Measurements from ENCODE around the gene ERC2.

ERC2 gene

DNA sequence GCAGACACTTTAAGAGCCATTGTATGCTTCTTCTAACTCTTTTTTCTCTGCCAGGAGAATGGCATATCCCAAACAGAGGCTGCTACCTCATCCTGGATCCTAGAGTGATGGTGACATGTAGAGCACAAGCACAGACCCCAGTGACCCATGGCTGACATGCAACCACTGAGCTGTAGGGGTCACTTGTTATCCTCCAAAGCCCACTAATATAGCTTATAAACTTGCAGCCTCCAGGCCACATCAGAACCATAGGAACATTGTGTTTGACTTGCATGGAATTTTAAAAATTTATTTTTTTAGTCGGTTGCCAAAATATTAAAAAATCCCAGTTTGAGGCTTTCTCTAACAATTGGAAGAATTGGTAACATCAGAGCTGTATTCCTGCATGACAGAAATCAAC lies 698.2 kb downstream of the ERC2 start:
- no peak for DNase-seq

- no peak for DNase-seq
Observed at GRCh38 chr3:55766753-55767152, 701.5 kb downstream of the ERC2 start.

DNA sequence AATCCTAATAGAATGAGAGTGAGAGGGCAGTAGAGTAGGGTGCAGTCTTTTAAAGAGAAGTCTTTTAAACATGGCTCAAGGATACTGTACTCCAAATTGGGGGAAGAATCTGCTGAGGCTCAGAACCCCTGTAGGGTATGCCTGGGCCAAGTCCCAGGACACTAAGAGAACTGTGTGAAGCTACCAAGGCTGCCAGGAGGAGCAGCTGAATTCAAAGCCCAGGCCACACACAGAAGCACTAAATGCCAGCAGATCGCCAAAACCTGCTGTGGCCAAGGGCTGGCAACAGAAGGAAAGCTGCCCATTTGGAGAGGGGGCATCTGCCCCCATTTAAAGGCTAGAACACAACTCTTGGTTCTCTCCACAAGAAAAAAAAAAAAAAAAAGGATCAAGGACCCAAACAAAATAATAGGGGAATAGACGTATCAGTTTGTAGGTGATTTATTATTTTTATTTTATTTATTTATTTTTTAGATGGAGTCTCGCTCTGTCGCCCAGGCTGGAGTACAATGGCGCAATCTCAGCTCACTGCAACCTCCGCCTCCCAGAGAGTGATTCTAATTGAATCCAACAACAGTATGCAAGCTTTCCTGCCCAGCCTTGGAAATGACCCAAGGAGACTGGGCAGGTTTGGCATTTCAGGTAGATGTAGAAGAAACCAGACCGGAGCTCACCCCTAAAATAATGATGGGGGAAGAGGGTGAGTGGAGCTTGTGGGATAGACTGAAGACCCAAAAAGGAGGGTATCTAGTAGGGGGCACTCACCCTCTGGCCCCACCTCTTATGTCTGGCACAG lies 702.2 kb downstream of the ERC2 start:
- DNase-seq = no peak

- DNase-seq = no peak
Observed at GRCh38 chr3:55765398-55765797, 702.9 kb downstream of the ERC2 start.

DNA sequence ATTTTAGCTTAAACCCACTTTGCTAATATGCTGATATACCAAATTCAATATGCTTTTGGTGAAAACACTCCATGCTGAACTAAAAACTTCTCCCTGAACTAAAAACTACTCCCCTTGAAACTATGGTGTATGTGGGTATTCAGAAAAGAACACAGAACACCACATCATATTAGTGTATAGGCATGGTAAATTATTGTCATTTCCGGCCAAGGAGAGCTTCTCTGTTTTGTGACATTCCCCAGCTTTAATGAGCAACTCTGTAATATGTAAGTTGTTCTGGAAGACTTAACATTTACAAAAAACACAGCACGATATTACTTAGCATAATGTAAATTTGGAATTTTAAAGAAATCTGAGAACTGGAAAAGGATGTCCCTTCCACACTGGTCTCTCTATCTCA lies 711.3 kb downstream of the ERC2 start:
- no peak for DNase-seq

DNA sequence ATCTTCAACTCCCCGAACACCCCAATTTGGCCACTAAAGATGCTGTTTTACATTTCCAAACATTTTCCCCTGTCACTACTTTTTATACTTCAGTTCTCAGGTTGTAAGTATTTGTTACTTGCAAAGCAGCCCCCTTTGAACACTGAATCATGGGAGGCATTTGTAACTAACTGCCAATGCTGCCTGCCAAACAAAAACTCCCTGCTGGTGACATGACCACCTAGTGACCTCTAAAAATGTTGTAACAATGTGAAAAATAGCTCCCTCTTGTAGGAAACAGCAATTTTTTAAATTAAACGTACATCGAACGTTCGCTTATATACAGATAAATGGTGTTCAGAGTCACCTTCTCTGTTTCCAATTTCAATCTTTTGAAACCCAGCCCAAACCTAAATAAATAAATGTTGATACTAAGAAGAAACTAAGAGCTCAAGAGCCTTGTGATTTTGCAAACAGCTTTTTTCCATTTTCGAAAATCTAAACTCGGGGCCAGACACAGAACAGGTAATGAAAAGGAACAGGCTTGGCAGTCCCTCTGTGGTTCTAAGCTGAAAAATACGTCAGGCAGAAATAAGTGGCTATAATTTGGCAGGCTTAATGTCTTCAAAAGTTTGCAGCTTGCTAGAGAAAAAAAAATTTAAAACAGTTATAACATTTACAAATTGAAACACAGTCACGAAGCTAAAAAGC lies 712.6 kb downstream of the ERC2 start:
- DNase-seq = no peak

GRCh38 chr3:55752911-55753310 lies 715.4 kb downstream of the ERC2 start:
- no peak for DNase-seq

- DNase-seq = no peak
Observed at GRCh38 chr3:55751730-55752129, 716.5 kb downstream of the ERC2 start.

DNA sequence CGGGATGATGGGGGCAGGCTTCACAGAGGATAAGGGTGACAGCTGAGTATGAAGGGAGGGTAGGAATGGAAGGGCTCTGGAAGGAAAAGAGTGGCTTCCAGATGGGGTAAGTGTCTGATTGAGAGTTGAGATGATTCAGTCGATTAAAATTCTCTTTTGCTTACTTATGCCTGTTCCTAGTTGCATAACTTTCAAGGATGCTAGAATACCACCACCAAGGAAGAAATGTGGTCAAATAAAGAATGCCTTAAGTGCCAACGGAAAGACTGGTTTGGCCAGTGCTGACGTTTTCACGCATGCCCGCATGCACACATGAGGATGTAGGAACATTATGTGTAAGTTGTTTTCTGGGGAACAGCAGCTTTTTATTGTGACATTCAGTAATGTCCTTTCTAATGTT lies 717.7 kb downstream of the ERC2 start:
- no peak for DNase-seq

DNA sequence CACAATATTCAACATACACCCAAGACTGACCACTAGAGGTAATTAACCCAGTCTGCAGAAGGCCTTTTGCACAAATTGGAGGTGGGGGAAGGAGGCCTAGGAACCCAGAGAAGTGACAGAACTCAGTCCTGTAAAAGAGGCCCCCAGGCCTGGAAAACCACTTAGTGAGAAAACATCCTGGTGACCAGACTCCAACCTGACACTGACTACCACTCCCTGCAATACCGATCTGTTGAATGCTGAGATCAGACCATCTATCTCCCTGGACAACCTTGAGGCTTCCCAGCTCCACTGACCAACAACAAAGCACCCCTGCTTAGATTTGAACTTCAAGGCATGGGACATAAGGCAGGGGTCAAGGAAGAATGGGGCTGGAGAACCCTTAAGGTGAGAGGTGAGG lies 719.2 kb downstream of the ERC2 start:
- DNase-seq = no peak

DNA sequence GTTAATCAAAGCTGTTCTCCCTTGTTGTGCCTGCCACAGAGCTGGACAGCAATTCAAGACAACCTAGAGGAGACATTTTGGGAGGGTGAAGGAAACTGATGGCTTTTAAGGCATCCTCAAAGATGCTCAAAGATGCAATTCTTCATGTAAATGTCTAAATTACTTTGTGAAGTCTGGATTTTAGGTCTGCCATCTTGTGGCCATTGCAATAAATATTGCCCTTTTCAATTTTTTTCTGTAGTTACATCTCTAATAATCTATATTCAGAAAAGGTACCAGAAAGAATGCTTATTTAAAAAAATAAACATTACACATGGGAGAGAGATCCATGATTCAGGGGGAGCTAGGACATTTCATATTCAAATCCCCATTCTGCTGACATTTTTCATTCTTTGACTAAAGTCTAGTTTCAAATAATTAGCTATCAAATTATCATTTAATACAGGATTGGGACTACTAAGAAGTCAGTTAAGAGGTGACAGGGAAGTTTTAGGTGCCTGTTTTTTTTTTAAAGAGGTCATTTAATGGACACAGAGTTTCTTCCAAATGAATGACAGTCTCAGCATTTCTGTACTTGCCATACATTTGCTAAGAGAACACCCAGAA lies 721.4 kb downstream of the ERC2 start:
- DNase-seq = no peak

DNA sequence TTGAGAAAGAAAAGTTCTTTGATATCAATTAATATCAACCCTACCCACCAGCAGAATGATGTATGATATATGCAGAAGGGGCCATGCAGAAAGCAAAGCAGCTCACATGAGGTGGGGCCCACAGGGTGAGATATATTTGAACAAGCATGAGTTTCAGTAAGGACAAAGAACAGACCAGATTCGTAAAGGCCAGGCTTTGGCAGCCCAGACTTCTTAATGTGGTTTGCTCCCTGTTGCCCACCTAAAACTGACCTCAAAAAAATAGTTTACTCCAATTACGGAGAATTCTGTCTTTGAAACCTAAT lies 725.5 kb downstream of the ERC2 start:
- no peak for DNase-seq

DNA sequence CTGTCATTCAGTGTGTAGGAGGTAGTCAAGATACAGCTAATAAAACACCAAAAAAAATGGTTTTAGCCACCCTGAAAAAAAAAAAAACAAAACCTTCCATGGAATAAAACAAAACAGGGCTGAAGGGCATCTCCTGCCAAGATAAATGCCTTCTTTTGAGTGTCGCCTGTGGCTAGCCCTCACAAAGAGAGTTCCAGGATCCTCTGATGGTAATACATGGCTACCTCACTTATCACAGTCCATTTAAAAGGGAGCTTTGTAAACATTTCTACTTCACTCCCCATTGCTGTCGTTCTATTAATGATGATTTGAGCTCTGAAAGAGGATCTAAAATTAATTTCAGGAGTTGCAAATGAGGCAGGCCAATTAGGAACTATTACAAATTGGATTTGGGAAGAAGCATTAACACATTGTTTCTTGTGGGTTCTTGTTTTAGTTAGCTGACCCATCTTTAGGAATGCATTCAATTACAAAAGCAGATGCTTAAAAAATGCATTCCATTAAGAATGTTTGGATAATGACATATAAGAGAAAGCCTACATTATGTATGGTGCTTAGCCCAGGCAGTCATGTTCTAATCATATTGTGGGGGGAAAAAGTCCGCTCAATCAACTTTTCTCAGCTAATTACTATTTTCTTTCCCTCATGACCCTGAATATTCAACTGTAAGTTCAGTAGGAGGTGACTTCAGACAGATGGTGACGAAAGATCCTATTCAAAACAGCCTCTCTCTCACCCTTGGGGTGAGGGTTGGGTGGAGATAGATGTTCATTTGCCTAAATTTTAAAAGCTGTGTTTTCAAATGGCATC lies 726.0 kb downstream of the ERC2 start:
- no peak for DNase-seq

- no peak for DNase-seq
Observed at GRCh38 chr3:55737186-55737585, 731.1 kb downstream of the ERC2 start.

DNA sequence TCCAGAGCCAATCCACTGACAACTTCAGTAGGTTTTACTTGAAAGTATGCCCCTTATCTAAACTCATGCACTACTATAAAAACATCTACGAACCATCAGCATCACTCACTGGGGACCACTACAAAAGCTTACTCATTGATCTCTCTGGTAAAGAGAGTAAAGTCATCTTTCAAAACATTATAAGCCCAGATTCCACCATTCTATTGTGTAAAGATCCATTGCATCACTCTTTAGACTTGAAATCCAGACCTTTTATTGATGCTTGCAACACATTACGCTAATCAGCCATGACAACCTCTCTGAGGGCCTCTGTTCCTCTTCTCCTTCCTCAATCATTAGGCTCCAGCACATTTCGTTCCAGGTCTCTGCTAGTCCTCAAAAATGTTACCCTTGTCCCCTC lies 732.3 kb downstream of the ERC2 start:
- DNase-seq = no peak

- no peak for DNase-seq
Observed at GRCh38 chr3:55731741-55732140, 736.5 kb downstream of the ERC2 start.

DNA sequence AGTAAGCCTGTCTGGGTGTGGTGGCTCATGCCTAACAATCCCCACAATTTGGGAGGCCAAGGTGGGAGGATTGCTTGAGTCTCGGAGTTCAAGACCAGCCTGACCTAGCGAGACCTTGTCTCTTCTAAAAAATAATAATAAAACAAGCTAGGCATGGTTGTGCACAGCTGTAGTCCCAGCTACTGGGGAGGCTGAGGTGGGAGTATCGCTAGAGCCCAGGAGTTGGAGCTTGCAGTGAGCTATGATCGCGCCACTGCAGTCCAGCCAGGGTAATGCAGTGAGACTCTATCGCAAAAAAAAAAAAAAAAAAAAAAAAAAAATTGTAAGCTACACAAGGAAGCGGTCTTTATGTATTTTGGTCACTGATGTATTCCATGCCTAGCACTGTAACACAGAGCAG lies 738.7 kb downstream of the ERC2 start:
- no peak for DNase-seq

DNA sequence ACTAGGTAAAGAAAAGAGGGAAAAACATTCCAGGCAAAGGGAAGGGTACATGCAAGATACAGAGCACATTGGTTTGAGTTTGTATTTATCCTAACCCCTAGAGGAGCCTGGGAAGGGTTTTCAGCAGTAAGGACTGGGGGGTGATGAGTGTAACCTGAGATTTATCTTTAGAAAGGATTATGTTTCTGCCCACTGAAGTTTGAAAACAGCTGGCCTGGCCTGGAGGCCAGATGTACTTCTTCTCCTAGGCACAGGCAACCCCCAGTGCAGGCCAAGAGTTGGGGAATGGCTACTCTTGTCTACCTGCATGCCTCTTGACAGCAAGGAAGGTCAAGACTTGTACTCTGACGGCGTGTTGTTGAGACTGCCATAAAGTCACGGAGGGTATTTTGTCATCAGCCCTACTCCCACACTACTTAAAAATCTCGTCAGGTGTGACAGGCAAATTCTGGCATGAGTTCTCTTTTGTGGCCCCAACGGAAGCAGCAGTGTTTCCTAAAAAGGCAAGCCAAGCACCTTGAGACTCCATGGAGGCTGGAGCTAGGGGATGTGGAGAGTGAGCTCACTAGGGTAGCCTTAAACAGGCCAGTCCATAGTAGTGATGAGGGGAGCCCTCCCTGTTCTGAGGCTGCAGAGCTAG lies 739.7 kb downstream of the ERC2 start:
- no peak for DNase-seq

DNA sequence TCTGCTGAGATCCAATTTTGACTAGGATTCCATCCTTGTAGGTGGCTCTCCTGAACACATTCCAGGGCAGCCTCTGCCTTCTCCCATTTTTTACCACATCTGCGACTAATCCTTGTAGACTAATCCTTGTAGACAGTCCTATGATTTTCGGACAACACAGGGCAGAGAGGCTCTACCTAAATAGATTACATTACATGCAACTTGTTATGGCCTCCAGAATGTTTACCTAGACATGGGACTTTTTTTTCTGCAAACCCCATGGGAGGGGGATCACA lies 741.8 kb downstream of the ERC2 start:
- no peak for DNase-seq

GRCh38 chr3:55725681-55726500 lies 742.4 kb downstream of the ERC2 start:
- no peak for DNase-seq

DNA sequence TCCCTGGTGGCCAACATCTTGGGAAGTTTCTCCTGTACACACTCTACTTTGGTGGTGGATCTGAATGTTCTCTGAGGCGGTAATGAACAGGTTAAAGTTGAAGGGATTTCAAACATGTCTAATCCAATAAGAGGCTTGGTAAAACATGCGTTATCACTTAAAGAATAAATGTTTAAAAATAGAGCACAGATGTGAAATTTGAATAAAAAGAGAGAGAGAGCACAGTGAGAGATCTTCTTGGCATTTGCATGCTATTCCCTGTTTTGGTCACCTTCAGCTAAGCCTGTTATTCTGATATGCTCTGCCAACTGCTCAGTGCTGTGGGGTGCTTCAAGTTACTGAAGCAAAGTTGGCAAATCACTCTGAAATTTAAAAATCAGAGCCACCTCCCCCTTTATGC lies 743.4 kb downstream of the ERC2 start:
- no peak for DNase-seq

DNA sequence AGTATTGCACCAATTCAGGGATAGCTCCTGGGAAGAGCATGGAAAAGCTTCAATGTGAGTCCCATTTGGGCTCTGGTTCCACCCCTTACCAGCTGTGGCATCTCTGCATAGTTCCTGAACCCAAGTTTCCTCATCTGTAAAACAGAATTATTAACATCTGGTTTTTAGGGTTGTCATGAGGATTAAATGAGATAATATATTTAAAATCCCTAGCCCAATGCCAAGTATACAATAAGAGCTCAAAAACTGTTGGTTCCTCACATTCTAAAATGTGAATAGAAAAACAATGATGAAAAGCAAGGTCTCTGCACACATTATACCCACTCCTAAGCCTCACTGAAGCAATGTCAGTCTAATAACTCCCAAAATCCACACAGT lies 743.9 kb downstream of the ERC2 start:
- no peak for DNase-seq

Measured in NCI-H1048 (cell line).